ENCODE data around the gene CELA2B. TPM values are rescaled to one million over a fixed set of nuclear protein-coding genes. Genes with fewer than 3 reads are reported as not detected.
"Not testable (repeated sequence)": the region's sequence is repeated elsewhere in the genome, so short reads cannot be mapped to it uniquely, and the experiment has no call there.

Gene CELA2B
- total RNA-seq: not detected

- intact Hi-C loops (cut with DNase I; ENCODE audit: low total_unique reads): no loop called here
- H3K9me3 ChIP-seq: no peaks in the 10 kb centered on the region
- no peaks in the 10 kb centered on the region for H3K36me3 ChIP-seq
- no peaks in the 10 kb centered on the region for H3K27me3 ChIP-seq
- no peaks in the 10 kb centered on the region for H3K4me1 ChIP-seq
- H3K27ac ChIP-seq: no peak within 1 kb of the TSS
- ATAC-seq (no peak), DNase-seq (no peak)
- no peak within 1 kb of the TSS for H3K4me3 ChIP-seq
- TF ChIP-seq CTCF (IDR thresholded peaks at IDR 0.05 in 4 of 5, conservative IDR thresholded peaks at IDR 0.05 in 1 of 5) (no peak), POLR2A (IDR thresholded peaks at IDR 0.05) (no peak)
- in situ Hi-C loops (cut with MboI; ENCODE audit: low sequenced_read_pairs in 4 of 4): no loop called here
These were observed at the start of gene CELA2B for GRCh38 chr1:15475752-15476314. Gene CELA2B, plus strand, starts transcription at chr1:15476104. Its CDS starts 22 bp downstream, at chr1:15476126.

GRCh38 chr1:15426492-15427279, 49.2 kb upstream of the CELA2B start:
- Histone ChIP-seq H3K27ac (no peak overlapping the region), H3K4me3 (no peak overlapping the region), H3K36me3 (no peaks in the 10 kb centered on the region), H3K9me3 (no peaks in the 10 kb centered on the region), H3K4me1 (no peaks in the 10 kb centered on the region), H3K27me3 (no peaks in the 10 kb centered on the region)
- ATAC-seq (no peak), DNase-seq (no peak)
- no peak for TF ChIP-seq CTCF (IDR thresholded peaks at IDR 0.05 in 4 of 5, conservative IDR thresholded peaks at IDR 0.05 in 1 of 5)
- no peak for TF ChIP-seq POLR2A (IDR thresholded peaks at IDR 0.05)
- in situ Hi-C loops (cut with MboI; ENCODE audit: low sequenced_read_pairs in 4 of 4) (loop anchor here in 2 of 4 donors (25.0 kb wide), 2 partner anchors 289 to 314 kb away; no protein-coding TSS in a partner anchor), intact Hi-C loops (cut with DNase I; ENCODE audit: low total_unique reads) (no loop called here)

GRCh38 chr1:15427280-15427666, 48.6 kb upstream of the CELA2B start:
- H3K36me3 ChIP-seq: no peaks in the 10 kb centered on the region
- no peak for ATAC-seq
- in situ Hi-C loops (cut with MboI; ENCODE audit: low sequenced_read_pairs in 4 of 4): loop anchor here in 2 of 4 donors (25.0 kb wide), 2 partner anchors 290 to 315 kb away; no protein-coding TSS in a partner anchor

GRCh38 chr1:15428252-15428651, 47.7 kb upstream of the CELA2B start:
- DNase-seq; H3K4me3 ChIP-seq; intact Hi-C loops (cut with DNase I; ENCODE audit: low total_unique reads); H3K36me3 ChIP-seq; H3K9me3 ChIP-seq; ATAC-seq; H3K27me3 ChIP-seq; H3K27ac ChIP-seq; H3K4me1 ChIP-seq: not testable (repeated sequence)
- in situ Hi-C loops (cut with MboI; ENCODE audit: low sequenced_read_pairs in 4 of 4): loop anchor here in 2 of 4 donors (25.0 kb wide), 2 partner anchors 291 to 316 kb away; no protein-coding TSS in a partner anchor

More at GRCh38 chr1:15427280-15427666, 48.6 kb upstream of the CELA2B start:
- intact Hi-C loops (cut with DNase I; ENCODE audit: low total_unique reads): no loop called here
- no peaks in the 10 kb centered on the region for H3K4me1 ChIP-seq
- no peak for TF ChIP-seq POLR2A (IDR thresholded peaks at IDR 0.05)
- TF ChIP-seq CTCF (IDR thresholded peaks at IDR 0.05 in 4 of 5, conservative IDR thresholded peaks at IDR 0.05 in 1 of 5): no peak
- no peak for DNase-seq
- no peak overlapping the region for H3K4me3 ChIP-seq
- no peaks in the 10 kb centered on the region for H3K27me3 ChIP-seq
- no peaks in the 10 kb centered on the region for H3K9me3 ChIP-seq
- H3K27ac ChIP-seq: no peak overlapping the region

- Histone ChIP-seq H3K4me1 (no peaks in the 10 kb centered on the region), H3K9me3 (no peaks in the 10 kb centered on the region), H3K36me3 (no peaks in the 10 kb centered on the region), H3K27me3 (no peaks in the 10 kb centered on the region), H3K27ac (no peak overlapping the region), H3K4me3 (no peak overlapping the region)
- in situ Hi-C loops (cut with MboI; ENCODE audit: low sequenced_read_pairs in 4 of 4): loop anchor here in 2 of 4 donors (25.0 kb wide), 2 partner anchors 292 to 317 kb away; no protein-coding TSS in a partner anchor
- TF ChIP-seq CTCF (IDR thresholded peaks at IDR 0.05 in 4 of 5, conservative IDR thresholded peaks at IDR 0.05 in 1 of 5): no peak
- no peak for TF ChIP-seq POLR2A (IDR thresholded peaks at IDR 0.05)
- intact Hi-C loops (cut with DNase I; ENCODE audit: low total_unique reads): no loop called here
- ATAC-seq (no peak), DNase-seq (no peak)
These were observed 47.0 kb upstream of the CELA2B start for GRCh38 chr1:15428815-15429435.

All from gastrocnemius medialis (tissue), 4 donors.